Measurements from ENCODE around the gene BGN.

BGN gene

DNA sequence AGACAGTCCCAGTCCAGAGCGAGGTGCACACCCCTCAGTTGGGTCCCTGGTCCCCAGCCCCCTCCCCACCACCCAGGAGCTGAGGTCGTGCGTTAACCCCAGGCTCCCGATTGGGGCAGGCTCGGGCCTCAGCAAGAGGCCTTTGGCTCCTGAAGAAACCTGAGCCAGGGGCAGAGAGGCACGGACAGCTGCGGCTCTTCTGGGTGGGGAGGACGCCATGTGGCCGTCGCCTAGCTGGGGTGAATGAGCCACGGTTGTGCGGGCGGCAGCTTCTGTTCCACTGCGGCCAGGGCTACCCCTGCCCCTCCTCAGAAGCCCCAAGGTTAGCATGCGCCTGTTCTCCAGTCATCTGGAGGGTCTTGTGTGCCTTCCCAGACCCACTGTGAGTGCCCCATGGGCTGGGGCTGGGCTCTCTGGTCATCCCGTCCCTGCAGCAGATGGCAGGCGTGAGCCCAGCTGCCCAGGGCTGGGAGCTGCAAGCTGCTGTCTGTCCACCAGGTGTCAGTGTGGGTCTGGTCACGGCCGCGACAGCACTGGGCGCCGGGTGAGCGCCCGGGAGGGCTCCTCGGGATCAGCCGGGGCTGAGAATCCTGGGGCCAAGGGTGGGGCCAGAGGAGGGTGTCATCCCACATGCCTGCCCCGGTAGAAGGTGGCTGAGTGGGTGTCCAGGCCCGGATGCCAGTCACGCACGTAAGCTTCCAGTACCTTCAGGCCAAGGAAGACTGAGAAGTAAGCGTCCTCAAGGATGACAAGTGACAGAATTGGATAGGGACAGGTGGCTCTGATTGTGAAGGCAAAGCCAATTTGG is 44.6 kb downstream of the BGN start:
- TF ChIP-seq ZFX (IDR thresholded peaks at IDR 0.05; ENCODE audit: borderline replicate concordance), result no peak
- TF ChIP-seq, protein P1, sequence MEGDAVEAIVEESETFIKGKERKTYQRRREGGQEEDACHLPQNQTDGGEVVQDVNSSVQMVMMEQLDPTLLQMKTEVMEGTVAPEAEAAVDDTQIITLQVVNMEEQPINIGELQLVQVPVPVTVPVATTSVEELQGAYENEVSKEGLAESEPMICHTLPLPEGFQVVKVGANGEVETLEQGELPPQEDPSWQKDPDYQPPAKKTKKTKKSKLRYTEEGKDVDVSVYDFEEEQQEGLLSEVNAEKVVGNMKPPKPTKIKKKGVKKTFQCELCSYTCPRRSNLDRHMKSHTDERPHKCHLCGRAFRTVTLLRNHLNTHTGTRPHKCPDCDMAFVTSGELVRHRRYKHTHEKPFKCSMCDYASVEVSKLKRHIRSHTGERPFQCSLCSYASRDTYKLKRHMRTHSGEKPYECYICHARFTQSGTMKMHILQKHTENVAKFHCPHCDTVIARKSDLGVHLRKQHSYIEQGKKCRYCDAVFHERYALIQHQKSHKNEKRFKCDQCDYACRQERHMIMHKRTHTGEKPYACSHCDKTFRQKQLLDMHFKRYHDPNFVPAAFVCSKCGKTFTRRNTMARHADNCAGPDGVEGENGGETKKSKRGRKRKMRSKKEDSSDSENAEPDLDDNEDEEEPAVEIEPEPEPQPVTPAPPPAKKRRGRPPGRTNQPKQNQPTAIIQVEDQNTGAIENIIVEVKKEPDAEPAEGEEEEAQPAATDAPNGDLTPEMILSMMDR (IDR thresholded peaks at IDR 0.05), result peak; percentile 87

DNA sequence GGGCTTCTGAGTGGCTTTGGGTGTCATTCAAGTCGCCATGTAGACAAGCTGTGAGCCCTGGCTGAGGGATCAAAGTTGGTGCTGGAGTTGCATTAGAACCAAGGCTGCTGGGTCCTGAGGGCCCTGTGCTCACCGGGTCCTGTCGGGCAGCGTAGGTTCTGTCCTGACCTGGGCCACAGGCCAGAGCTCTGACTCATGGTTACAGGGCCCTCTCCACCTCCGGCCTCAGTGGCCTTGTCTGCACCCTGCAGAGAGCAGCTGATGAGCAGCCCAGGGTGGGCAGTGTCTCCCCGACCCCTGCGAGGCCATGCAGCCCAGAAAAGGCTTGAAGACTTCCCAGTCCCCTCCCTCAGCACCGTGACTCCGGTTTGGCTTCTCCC is 45.2 kb downstream of the BGN start:
- TF ChIP-seq, protein P1 (IDR thresholded peaks at IDR 0.05), result no peak
- no peak for TF ChIP-seq ZFX (IDR thresholded peaks at IDR 0.05; ENCODE audit: borderline replicate concordance)
- no peak overlapping the region for H3K27ac ChIP-seq

More for the DNA sequence above, 44.6 kb downstream of the BGN start:
- no peak overlapping the region for H3K27ac ChIP-seq

DNA sequence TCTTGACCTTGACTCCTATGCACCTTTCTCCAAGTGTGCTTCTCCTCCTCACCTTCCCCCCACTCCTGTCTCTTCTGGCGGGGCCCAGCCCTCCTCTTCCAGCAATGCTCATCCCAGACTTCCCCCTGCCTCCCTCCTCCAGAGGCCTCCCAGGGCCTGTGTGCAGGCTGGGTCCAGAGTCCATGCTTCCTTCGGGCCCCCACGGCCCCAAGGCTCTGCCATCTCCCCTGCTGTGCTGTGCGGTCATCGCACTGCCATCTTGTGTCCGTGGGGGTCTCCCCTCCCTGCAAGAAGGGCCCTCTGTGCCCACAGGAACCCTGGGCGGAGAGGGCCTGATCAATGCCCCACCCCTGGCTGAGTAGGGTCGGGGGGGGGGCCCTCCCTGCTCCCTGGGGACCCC is 49.9 kb downstream of the BGN start:
- TF ChIP-seq, protein P1 (IDR thresholded peaks at IDR 0.05), result no peak
- no peak overlapping the region for H3K27ac ChIP-seq

DNA sequence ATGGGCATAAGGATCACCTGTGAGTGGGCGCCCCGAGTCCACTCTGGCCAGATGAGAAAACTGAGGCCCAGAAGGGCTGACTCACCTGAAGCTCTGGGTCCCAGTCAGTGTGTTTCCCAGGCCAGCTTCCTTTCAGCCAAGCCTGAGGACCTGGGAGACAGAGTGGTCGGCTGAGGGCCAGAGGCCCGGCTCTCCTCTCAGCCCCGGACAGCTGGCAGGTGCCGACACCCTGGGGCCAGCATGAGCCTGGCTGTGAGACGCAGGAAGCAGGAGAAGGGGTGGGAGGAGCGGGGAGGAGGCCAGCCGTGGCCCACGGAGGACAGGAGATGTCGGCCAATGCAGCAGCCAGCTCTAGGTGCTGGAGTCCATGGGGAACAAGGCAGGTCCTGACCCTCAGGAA is 51.6 kb downstream of the BGN start:
- H3K27ac ChIP-seq, result no peak overlapping the region
- TF ChIP-seq, protein P1 (IDR thresholded peaks at IDR 0.05), result no peak
- TF ChIP-seq ZFX (IDR thresholded peaks at IDR 0.05; ENCODE audit: borderline replicate concordance), result no peak

DNA sequence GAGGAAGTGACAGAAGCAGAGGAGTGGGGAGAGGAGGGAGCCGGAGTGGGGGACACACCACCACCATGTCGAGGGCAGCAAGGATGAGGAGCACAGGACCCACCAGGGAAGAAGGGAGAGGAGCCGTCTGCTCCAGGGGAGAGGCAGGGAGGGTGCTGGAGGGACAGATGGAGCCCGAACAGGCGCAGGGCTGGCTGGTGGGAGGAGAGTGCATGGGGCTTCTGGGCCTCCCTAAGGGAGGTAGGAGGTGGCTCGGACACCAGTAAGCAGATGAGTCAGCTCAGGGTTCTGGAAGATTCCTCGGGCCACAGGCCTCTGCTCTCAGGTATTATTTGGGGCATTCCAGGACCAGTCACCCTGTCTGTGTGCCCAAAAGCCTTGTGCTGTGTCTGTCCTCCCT is 52.4 kb downstream of the BGN start:
- no peak overlapping the region for H3K27ac ChIP-seq
- TF ChIP-seq, protein P1 (IDR thresholded peaks at IDR 0.05), result no peak
- no peak for TF ChIP-seq ZFX (IDR thresholded peaks at IDR 0.05; ENCODE audit: borderline replicate concordance)

DNA sequence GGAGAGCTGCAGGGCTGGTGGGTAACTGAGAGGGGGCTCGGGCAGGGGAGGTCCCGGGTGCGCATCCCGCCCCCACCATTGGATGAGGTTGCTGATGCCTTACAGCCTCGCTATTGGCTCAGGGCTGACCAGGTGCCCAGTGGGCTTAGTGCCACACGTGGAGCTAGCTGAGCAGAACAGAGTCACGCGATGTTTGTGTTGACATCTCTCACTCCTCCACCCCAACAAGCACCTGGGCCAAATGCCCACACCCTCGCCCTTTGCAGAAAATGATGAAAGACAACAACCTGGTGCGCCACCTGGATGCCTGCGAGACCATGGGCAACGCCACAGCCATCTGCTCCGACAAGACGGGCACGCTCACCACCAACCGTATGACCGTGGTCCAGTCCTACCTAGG is 54.5 kb downstream of the BGN start:
- no peak overlapping the region for H3K27ac ChIP-seq
- TF ChIP-seq, protein P1 (IDR thresholded peaks at IDR 0.05), result no peak
- no peak for TF ChIP-seq ZFX (IDR thresholded peaks at IDR 0.05; ENCODE audit: borderline replicate concordance)

DNA sequence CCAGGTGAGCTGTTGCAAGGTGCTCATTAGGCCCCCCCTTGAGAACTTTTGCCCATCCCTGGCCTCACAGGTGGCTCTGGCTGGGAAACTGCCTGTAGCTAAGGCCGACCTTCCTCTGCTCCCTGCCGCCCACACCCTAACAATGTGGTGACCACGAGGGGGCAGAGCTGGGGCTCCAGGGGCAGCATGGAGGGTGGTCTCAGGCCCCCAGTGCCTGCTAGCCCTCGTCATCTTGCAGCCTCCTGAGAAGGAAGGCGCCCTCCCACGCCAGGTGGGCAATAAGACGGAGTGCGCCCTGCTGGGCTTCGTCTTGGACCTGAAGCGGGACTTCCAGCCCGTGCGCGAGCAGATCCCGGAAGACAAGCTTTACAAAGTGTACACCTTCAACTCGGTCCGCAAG is 55.0 kb downstream of the BGN start:
- no peak overlapping the region for H3K27ac ChIP-seq
- TF ChIP-seq, protein P1 (IDR thresholded peaks at IDR 0.05), result peak; percentile 18; the same call in 1 of the 2 replicates
- no peak for TF ChIP-seq ZFX (IDR thresholded peaks at IDR 0.05; ENCODE audit: borderline replicate concordance)
